ENCODE data around the gene WIPF2. TPM values are rescaled to one million over a fixed set of nuclear protein-coding genes. Genes with fewer than 3 reads are reported as not detected.

WIPF2 gene
- 7.3 and 9.7 TPM in 2 replicates for total RNA-seq

GRCh38 chr17:40218740-40219593 is at the start of gene WIPF2:
TSS of gene WIPF2 (plus strand) at chr17:40219304. CDS start at chr17:40256460, 37,156 bp downstream.

DNA sequence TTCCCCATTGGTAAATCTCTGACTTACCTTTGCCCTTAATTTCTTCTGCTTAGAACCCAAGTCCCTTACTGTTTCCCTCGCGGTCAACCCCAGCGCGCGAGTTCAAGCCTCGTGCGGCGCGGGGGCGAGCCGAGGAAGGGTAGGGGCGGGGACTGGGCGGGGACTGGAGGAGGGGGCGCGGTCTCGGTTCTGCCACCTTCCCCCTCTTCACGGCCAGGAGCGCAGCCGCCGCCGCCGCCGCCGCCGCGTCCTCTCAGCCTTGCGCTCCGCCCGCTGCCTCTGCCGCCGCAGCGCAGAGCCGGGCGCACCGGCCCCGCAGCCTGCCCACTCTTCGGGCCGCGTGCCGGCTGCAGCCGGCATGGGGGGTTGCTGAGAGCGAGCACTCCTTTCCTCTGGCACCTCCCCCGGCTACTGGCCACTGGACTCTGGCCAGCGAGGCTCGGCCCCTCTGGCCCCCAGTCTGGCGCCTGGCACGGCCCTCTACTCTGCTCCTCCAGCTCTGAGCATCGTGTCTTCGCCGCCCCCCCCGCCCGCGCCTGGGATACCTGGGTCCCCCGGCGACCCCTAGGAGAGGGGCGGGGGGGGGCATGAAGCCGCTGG is 41.7 kb upstream of the WIPF2 start, which contains the start of gene RAPGEFL1:
Gene RAPGEFL1, plus strand, starts transcription at position 196 of the 600 bp plus-strand sequence. Its CDS starts 392 bp downstream, at position 588.

GRCh38 chr17:40287494-40288369 is 68.6 kb downstream of the WIPF2 start, which contains the start of gene CDC6:
TSS of gene CDC6 (plus strand) at chr17:40287879. CDS start at chr17:40289421, 1,542 bp downstream.

DNA sequence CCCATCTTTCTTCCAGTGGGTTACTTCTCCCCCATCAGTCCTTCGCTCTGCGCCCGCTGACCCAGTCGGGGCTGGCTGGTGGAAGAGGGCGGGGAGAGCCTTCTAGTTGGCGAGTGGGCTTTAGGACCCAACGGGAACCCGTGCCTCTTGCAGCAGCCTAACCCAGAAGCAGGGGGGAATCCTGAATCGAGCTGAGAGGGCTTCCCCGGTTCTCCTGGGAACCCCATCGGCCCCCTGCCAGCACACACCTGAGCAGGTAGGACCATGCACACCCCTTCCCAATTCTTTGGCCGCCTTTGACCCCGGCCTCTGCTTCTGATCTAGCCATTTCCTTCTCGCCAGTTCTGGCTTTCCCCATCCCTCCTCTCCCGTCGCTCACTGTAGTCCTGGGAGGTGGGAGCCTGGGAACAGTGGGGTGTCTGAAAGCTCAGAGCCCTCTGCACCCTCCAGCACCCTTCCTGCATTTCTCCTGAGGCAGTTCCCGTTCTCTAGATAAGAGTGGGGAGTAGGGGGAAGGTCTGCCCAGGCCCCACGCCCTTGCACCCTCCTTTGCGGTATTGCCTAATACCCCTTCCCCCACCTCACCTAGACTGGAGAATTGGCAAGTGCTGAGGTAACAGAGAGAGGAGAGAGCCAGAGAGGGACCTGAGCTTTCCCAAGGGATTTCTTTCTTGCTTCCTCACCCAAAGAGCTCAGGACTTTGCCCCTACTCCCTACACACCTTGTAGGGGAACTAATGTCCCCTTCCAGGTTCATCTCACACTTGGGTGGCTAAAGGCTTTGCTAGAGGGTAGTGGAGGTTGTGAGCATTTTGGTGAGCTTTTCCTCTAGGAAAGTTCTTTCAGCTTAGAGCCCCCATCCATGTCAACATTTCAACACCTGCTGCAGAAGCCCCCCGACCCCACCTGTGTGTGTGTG is 90.2 kb downstream of the WIPF2 start, which contains the start of gene RARA:
Gene RARA, plus strand, starts transcription at position 150 of the 918 bp plus-strand sequence. CDS start 22,039 bp downstream, outside the sequence.

Other genes starting within 250 kb of the WIPF2 start
- gene PSMD3, start 238.5 kb upstream of the WIPF2 start, total RNA-seq = 144 and 208 TPM in 2 replicates
- gene CSF3, start 203.9 kb upstream of the WIPF2 start, total RNA-seq = 17.7 and 89.3 TPM in 2 replicates
- 51.2 and 66.2 TPM in 2 replicates for gene MED24, start 164.9 kb upstream of the WIPF2 start, total RNA-seq
- gene THRA, start 156.3 kb upstream of the WIPF2 start, total RNA-seq = 10.5 and 11.3 TPM in 2 replicates
- gene NR1D1, start 118.7 kb upstream of the WIPF2 start, total RNA-seq = 4.9 and 6.9 TPM in 2 replicates
- gene MSL1, start 97.3 kb upstream of the WIPF2 start, total RNA-seq = 40.4 and 42.8 TPM in 2 replicates
- 21.4 and 22.2 TPM in 2 replicates for gene CASC3, start 78.8 kb upstream of the WIPF2 start, total RNA-seq
- 6.8 and 7.1 TPM in 2 replicates for gene RAPGEFL1, start 41.8 kb upstream of the WIPF2 start, total RNA-seq
- 13.6 and 40.7 TPM in 2 replicates for gene CDC6, start 68.6 kb downstream of the WIPF2 start, total RNA-seq
- 16.9 and 18.9 TPM in 2 replicates for gene RARA, start 89.9 kb downstream of the WIPF2 start, total RNA-seq
- gene GJD3, start 145.4 kb downstream of the WIPF2 start, total RNA-seq = not detected in 2 replicates
- 35.8 and 125 TPM in 2 replicates for gene TOP2A, start 198.6 kb downstream of the WIPF2 start, total RNA-seq
- gene IGFBP4, start 224.1 kb downstream of the WIPF2 start, total RNA-seq = 6.4 and 15.5 TPM in 2 replicates

Data from hair follicular keratinocyte (primary cell).